GM12875 (cell line): ENCODE data around the gene OR51T1.

ENCODE experiments used
- H3K4me3 ChIP-seq: one replicate; pipeline ENCODE4 v1.5.1; 2011; ENCODE audit warnings: low read depth, low read length, control low read depth
- CTCF ChIP-seq: IDR thresholded peaks from 2 replicates; pipeline ENCODE4 v1.5.1; 2011; ENCODE audit warnings: low read depth, mild to moderate bottlenecking, control low read depth, inconsistent platforms, low read length, moderate library complexity, borderline replicate concordance; ENCODE audit not compliant: insufficient read depth

Gene OR51T1

GRCh38 chr11:4926608-4927007 is 44.9 kb downstream of the OR51T1 start:
- no peak for TF ChIP-seq CTCF

More at GRCh38 chr11:4926608-4927007, 44.9 kb downstream of the OR51T1 start:
- no peak overlapping the region for H3K4me3 ChIP-seq
